Endothelial cell of umbilical vein (primary cell): Measurements from ENCODE around the gene MRPL50. TPM values are rescaled to one million over a fixed set of nuclear protein-coding genes. Genes with fewer than 3 reads are reported as not detected.

Experiments used
- BruUV-seq: library from RNA; stranded (reverse); fragments of 400-500 nt; replicated peaks from 2 replicates; lab custom pipeline; 2021; lab: Mats Ljungman, UMichigan
- CTCF ChIA-PET: fragments of 300-600, 350-600 bp; sonication (Branson Sonifier 250); formaldehyde crosslinking; loops from one replicate; lab custom pipeline; 2021; ENCODE audit warnings: antibody characterized with exemption, inconsistent platforms; lab: Charles Lee
- POLR2A ChIA-PET: fragments of 300-600, 350-600 bp; sonication (Branson Sonifier 250); formaldehyde crosslinking; loops from one replicate; lab custom pipeline; 2021; ENCODE audit warnings: antibody characterized with exemption, inconsistent platforms; lab: Charles Lee
- DNase-seq: peaks from one replicate; pipeline ENCODE4 v3.0.0-alpha.2; 2011; ENCODE audit warnings: low read depth, low spot score
- FAIRE-seq: peaks from 2 replicates; lab custom pipeline; 2011; peaks lifted over from hg19 to GRCh38; lab: Jason Lieb, UNC
- H2AFZ ChIP-seq: 2 replicates; pipeline ENCODE4 v1.6.0; 2012; ENCODE audit warnings: low read depth, low read length, control low read depth, inconsistent platforms
- H3K27ac ChIP-seq: 2 replicates; pipeline ENCODE4 v1.5.1; 2011; ENCODE audit warnings: low read depth, mild to moderate bottlenecking, control low read depth, low read length, moderate library complexity; ENCODE audit not compliant: insufficient read depth
- H3K27me3 ChIP-seq, 2 experiments: 2 replicates each; pipeline versions ENCODE4 v1.6.0 to v1.6.1; 2011; ENCODE audit warnings: low read length in 2 of 2, mixed read lengths in 1 of 2; ENCODE audit not compliant: control insufficient read depth in 2 of 2, insufficient read depth in 2 of 2
- H3K36me3 ChIP-seq, 2 experiments: 2 replicates in 1 of 2; 3 replicates in 1 of 2; pipeline ENCODE4 v1.5.1; 2011; ENCODE audit warnings: low read length in 2 of 2, mild to moderate bottlenecking in 1 of 2, moderate library complexity in 1 of 2; ENCODE audit not compliant: control insufficient read depth in 2 of 2, insufficient read depth in 2 of 2; ENCODE audit errors: extremely low read depth in 1 of 2
- H3K4me1 ChIP-seq: 3 replicates; pipeline ENCODE4 v1.5.1; 2011; ENCODE audit warnings: mild to moderate bottlenecking, low read length; ENCODE audit not compliant: control insufficient read depth, insufficient read depth; ENCODE audit errors: extremely low read depth
- H3K4me2 ChIP-seq: 2 replicates; pipeline ENCODE4 v1.6.1; 2011; ENCODE audit warnings: low read length, control low read depth, mixed read lengths; ENCODE audit not compliant: insufficient read depth
- H3K4me3 ChIP-seq, 3 experiments: fragments of 200-600 bp in 1 of 3; sonication (generic), shearing (Covaris generic) in 1 of 3; replicated peaks in 1 of 3; 2 replicates each; pipeline ENCODE4 v1.5.1; 2011 to 2016; ENCODE audit warnings: control low read depth in 3 of 3, low read length in 3 of 3, mild to moderate bottlenecking in 2 of 3, inconsistent platforms in 1 of 3, low read depth in 1 of 3, moderate library complexity in 1 of 3; ENCODE audit not compliant: insufficient read depth in 1 of 3
- H3K79me2 ChIP-seq: 2 replicates; pipeline ENCODE4 v1.6.0; 2012; ENCODE audit warnings: low read length, inconsistent platforms; ENCODE audit not compliant: control insufficient read depth, insufficient read depth
- H3K9ac ChIP-seq: replicated peaks from 2 replicates; pipeline ENCODE3; 2011; ENCODE audit warnings: low read length, control low read depth; ENCODE audit not compliant: insufficient read depth; ENCODE audit errors: extremely low read depth
- H3K9me1 ChIP-seq: replicated peaks from 3 replicates; pipeline ENCODE4 v1.6.0; 2011; ENCODE audit warnings: mild to moderate bottlenecking, low read length; ENCODE audit not compliant: control insufficient read depth, insufficient read depth; ENCODE audit errors: extremely low read depth
- H3K9me3 ChIP-seq: replicated peaks from 2 replicates; pipeline ENCODE4 v1.5.1; 2012; ENCODE audit warnings: low read length, inconsistent platforms; ENCODE audit not compliant: control insufficient read depth, insufficient read depth
- H4K20me1 ChIP-seq: replicated peaks from 2 replicates; pipeline ENCODE3; 2011; ENCODE audit warnings: mild to moderate bottlenecking, low read length; ENCODE audit not compliant: control insufficient read depth, insufficient read depth; ENCODE audit errors: extremely low read depth
- CTCF ChIP-seq, 2 donors: IDR thresholded peaks; 1 replicate in 1 of 2; 2 replicates in 1 of 2; pipeline ENCODE4 v1.5.1; 2011; ENCODE audit warnings: low read length in 2 of 2, mild to moderate bottlenecking in 2 of 2, moderate library complexity in 2 of 2, control low read depth in 1 of 2, inconsistent platforms in 1 of 2, low read depth in 1 of 2; ENCODE audit not compliant: insufficient read depth in 1 of 2; ENCODE audit errors: extremely low read depth in 1 of 2
- EZH2 ChIP-seq: IDR thresholded peaks from 2 replicates; pipeline ENCODE4 v1.6.1; 2012; ENCODE audit warnings: borderline replicate concordance, low read depth, mild to moderate bottlenecking, moderate library complexity, low read length, inconsistent platforms; ENCODE audit not compliant: severe bottlenecking
- FOS ChIP-seq: IDR thresholded peaks from 2 replicates; pipeline ENCODE4 v1.6.1; 2011; ENCODE audit warnings: mild to moderate bottlenecking, low read length, moderate library complexity, borderline replicate concordance; ENCODE audit not compliant: insufficient read depth
- GATA2 ChIP-seq: IDR thresholded peaks from 2 replicates; pipeline ENCODE4 v1.7.0; 2011; ENCODE audit warnings: low read depth, mild to moderate bottlenecking, moderate library complexity, mixed read lengths, low read length; ENCODE audit not compliant: insufficient read length, insufficient read depth
- JUN ChIP-seq: IDR thresholded peaks from 2 replicates; pipeline ENCODE4 v1.6.1; 2011; ENCODE audit warnings: borderline replicate concordance, low read depth; ENCODE audit not compliant: insufficient read length, insufficient read depth
- MYC ChIP-seq: IDR thresholded peaks from one replicate; pipeline ENCODE4 v1.6.1; 2011; ENCODE audit warnings: mild to moderate bottlenecking, low read depth, low read length
- POLR2A ChIP-seq: IDR thresholded peaks from 2 replicates; pipeline ENCODE4 v1.6.1; 2012; ENCODE audit warnings: low read depth, mild to moderate bottlenecking, control low read depth, low read length
- POLR2AphosphoS5 ChIP-seq: IDR thresholded peaks from 2 replicates; pipeline ENCODE4 v1.6.1; 2012; ENCODE audit warnings: low read depth, mild to moderate bottlenecking, control low read depth, low read length, moderate library complexity; ENCODE audit not compliant: insufficient read depth
- dilution Hi-C: fragments of 300-500 bp; cut with MboI; formaldehyde crosslinking; loops from one replicate; pipeline ENCODE4 v1.15.0; 2019; ENCODE audit warnings: low sequenced_read_pairs; ENCODE audit not compliant: extremely low pct_ligation_motif_present
- intact Hi-C: fragments of 100-400 bp; cut with micrococcal nuclease; formaldehyde crosslinking; loops from one replicate; pipeline ENCODE4 v1.10.0; 2022
- polyA plus RNA-seq, 4 experiments: library from polyadenylated mRNA; depleted of rRNA in 3 of 4; stranded (reverse) in 3 of 4; unstranded in 1 of 4; fragments of >200 nt; gene quantifications; 2 replicates each; pipeline versions ENCODE4 v1.2.1 to v1.2.3, GENCODE V29; 2011 to 2012; ENCODE audit warnings: missing spikeins in 1 of 4
- total RNA-seq: library from RNA; stranded (reverse); gene quantifications from 2 replicates; pipeline ENCODE4 v1.2.3, GENCODE V29; 2021
- TF ChIP-seq, protein P1 (sequence below): IDR thresholded peaks from 2 replicates; pipeline ENCODE4 v1.6.1; 2011; ENCODE audit not compliant: insufficient read depth, insufficient read length

The MRPL50 gene
- total and polyA plus RNA-seq, 2 donors (not counting 3 experiments of a cell fraction or from before 2014, with no cell fraction given) = 5.7 to 9.7 TPM

DNA sequence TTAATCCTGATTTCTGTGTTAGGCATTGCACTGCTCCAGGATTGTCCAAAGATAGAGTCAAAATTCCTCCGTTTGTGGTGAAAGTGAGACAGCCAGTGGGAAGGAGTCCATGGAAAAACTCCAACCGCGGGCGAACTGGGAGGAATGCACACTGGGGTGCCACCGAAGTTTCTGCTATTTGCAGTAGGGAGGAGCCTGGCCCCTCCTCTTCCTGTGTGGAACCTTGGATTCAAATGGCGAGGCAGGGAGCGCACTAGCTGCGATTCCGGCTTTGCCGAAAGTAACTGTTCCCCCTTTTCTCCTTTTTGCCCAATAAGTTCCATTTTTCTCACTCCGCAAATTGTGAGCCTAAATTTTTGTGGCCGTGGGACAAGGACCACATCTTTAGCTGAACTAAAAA lies 22.9 kb downstream of the MRPL50 start:
- dilution Hi-C loops = no loop called here
- no peak overlapping the region for H2AFZ ChIP-seq
- intact Hi-C loops = no loop called here

More for the DNA sequence above, 22.9 kb downstream of the MRPL50 start:
- POLR2A ChIA-PET = no interaction called here
- no peaks in the 10 kb centered on the region for H3K79me2 ChIP-seq
- DNase-seq (no peak), FAIRE-seq (no peak)
- H3K36me3 ChIP-seq = no peaks in the 10 kb centered on the region
- H3K27me3 ChIP-seq = peaks cover 0 to 2% of the 10 kb centered on the region in 2 experiments
- H3K27ac ChIP-seq = no peak overlapping the region
- BruUV-seq = no TSS peak
- H3K4me3 ChIP-seq = no peak overlapping the region
- CTCF ChIA-PET = no interaction called here
- no peaks in the 10 kb centered on the region for H3K9me1 ChIP-seq
- H3K4me1 ChIP-seq = no peaks in the 10 kb centered on the region
- H3K9me3 ChIP-seq = no peaks in the 10 kb centered on the region
- TF ChIP-seq POLR2AphosphoS5 (no peak), MYC (no peak), POLR2A (no peak), CTCF (IDR thresholded peaks at IDR 0.05; ENCODE audit: extremely low read depth in 1 of 2, insufficient read depth in 1 of 2, low read depth in 1 of 2, low read length in 2 of 2) (no peak), FOS (no peak), EZH2 (no peak), JUN (no peak), GATA2 (no peak)
- TF ChIP-seq, protein P1, sequence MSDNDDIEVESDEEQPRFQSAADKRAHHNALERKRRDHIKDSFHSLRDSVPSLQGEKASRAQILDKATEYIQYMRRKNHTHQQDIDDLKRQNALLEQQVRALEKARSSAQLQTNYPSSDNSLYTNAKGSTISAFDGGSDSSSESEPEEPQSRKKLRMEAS = no peak
- H3K9ac ChIP-seq = no peak overlapping the region
- no peaks in the 10 kb centered on the region for H4K20me1 ChIP-seq
- no peak overlapping the region for H3K4me2 ChIP-seq
